ENCODE data around the gene CAVIN3.

The CAVIN3 gene, protein sequence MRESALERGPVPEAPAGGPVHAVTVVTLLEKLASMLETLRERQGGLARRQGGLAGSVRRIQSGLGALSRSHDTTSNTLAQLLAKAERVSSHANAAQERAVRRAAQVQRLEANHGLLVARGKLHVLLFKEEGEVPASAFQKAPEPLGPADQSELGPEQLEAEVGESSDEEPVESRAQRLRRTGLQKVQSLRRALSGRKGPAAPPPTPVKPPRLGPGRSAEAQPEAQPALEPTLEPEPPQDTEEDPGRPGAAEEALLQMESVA

DNA sequence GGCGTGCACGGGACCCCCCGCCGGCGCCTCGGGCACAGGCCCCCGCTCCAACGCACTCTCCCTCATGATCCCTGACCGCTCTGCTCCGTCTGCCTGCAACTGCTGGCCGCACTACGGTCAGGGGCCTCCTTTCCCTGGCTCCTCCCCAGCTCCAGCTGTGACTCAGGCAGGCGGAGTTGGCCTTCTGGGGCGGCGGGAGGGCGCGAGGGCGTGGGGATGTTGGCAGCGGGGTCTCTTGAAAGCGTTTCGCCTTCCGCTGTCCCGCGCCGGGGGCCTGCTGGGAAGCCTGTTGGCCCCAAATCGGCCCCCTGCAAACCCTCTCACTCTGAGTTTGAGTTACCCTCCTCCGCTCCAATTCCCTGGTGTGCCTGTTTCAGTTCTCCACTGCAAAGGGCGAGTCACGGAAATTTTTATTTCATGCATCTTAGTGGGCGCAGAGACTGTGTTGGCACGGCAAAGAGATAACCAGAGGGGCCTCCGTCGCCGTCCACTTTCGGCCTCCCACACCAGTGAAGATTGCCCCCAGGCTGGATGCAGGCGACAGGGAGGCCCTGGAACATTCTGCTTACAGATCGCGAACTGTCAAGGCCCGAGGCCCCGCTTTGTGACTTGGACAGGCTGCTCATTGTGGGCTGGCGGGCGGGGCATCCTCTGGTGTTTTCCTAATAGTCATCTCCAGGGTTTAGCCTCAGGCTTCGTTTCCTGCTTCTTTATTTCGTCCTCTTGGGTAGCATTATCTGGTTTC, at the start of gene CAVIN3:
CAVIN3 (minus strand) TSS at position 91 of the 745 bp plus-strand sequence; CDS start at position 66, 25 bp downstream.
- DNase-seq: peak; percentile 12 to 23
- TF ChIP-seq POLR2A (IDR thresholded peaks at IDR 0.05; ENCODE audit: low read length): no peak
- no peak for TF ChIP-seq GATA1 (IDR thresholded peaks at IDR 0.05; ENCODE audit: low read depth, low read length)

DNA sequence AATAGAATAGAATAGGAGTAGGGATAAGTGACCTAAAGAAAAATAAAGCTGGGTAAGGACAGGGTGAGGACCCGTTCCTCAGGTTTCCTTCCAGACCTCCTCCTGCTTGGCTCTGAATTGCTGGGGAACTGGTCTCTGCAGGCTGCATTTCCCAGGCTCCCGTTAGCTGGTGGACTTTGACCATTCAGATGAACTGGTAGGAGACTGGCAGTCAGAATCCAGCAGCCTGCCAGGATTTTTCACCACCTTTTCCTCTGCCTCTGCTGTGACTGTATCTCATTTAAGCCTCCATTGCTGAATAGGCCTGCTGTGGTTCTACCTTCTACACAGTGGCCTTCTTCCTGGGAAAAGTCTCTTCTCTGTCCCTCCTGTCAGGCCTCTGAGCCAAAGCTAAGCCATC, 45.4 kb upstream of the CAVIN3 start:
- DNase-seq: no peak
- no peak for TF ChIP-seq POLR2A (IDR thresholded peaks at IDR 0.05; ENCODE audit: low read length)
- TF ChIP-seq GATA1 (IDR thresholded peaks at IDR 0.05; ENCODE audit: low read depth, low read length): no peak

DNA sequence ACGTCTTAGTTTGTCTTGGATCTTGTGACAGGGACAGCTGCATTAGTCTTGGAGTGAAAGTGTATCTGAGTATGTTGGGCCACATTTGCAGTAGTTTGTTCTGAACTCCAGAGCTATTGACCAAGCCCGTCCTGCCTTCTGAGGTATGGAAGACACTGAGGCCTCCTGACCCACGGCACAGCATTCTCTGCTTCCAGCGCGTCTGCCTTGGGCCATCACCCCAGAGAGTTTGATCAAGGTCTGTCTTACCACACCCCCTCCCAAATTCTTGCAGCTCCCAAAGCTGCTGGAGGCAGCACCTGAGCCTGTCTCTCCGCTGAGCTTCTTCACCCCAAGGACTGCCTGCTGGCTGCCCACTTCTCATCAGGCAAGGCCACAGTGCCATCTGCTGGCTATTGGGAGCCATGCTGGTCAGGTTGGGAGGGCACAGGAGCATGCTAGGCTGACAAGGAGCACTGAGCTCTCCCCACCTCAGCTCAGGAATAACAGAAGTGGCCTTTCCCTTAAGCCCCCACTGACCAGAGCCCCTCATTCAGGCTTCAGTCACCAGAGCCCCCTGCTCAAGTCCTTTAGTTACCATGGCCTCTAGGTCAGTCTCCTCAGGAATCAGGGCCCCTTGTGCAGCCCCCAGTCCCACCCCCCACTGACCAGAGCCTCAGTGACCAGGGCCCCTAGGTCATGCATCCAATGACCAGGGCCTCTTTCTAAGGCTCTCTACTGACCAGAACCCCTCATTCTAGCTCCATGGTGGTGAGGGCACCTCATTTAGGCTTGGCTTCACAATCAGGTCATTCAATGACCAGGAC, 42.8 kb upstream of the CAVIN3 start:
- no peak for TF ChIP-seq GATA1 (IDR thresholded peaks at IDR 0.05; ENCODE audit: low read depth, low read length)
- no peak for TF ChIP-seq POLR2A (IDR thresholded peaks at IDR 0.05; ENCODE audit: low read length)
- peak; percentile 69 to 78 for DNase-seq

DNA sequence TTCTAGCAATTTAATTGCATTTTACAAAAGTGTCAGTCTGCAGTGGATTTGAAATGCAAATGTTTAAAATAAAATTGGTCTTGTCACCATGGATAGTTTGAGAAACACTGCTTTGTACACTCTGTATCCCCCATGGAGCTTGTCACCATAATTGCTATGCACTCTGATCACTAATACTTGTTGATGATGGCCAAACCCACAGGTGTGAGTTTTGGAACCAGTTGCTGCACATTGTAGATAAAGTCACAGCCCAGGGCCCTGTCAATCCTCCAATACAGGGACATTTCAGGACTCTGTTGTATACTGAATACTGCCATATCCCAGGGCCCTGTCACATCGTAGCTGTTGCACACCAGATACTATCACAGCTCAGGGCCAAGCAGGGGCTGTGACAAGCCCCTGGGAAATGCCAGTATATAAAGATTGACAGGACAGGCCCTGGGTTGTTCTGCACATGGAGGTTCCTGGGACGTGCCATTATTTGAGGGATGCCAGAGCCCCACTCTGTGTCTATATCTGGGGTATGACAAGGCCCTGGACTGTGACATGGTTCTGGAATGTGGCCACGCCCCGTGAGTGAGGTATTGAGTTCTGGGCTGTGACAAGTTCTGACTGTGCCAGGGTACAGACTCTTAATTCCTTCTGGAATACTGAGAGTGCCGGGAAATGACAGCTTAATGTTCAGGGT, 42.0 kb upstream of the CAVIN3 start:
- TF ChIP-seq POLR2A (IDR thresholded peaks at IDR 0.05; ENCODE audit: low read length) (no peak), GATA1 (IDR thresholded peaks at IDR 0.05; ENCODE audit: low read depth, low read length) (no peak)

DNA sequence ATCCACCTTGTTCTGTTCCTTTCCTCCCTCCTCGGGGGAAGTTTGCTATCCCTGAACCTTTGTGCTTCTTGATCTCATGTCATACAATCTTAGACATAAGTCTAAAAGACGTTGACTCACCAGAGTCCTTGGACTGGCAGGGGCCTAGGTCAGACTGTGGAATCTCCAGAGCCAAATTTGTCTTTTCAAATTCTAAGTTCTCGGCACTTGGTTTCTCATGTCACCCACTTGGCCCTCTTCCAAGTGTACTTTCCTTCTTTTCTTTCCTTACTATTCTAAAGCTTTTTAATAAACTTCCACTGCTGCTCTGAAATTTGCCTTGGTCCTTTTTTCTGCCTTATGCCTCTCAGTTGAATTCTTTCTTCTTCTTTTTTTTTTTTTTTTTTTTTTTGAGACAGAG, 39.9 kb upstream of the CAVIN3 start:
- no peak for TF ChIP-seq GATA1 (IDR thresholded peaks at IDR 0.05; ENCODE audit: low read depth, low read length)
- TF ChIP-seq POLR2A (IDR thresholded peaks at IDR 0.05; ENCODE audit: low read length): no peak
- no peak for DNase-seq

More for the DNA sequence above, 42.0 kb upstream of the CAVIN3 start:
- DNase-seq: no peak

DNA sequence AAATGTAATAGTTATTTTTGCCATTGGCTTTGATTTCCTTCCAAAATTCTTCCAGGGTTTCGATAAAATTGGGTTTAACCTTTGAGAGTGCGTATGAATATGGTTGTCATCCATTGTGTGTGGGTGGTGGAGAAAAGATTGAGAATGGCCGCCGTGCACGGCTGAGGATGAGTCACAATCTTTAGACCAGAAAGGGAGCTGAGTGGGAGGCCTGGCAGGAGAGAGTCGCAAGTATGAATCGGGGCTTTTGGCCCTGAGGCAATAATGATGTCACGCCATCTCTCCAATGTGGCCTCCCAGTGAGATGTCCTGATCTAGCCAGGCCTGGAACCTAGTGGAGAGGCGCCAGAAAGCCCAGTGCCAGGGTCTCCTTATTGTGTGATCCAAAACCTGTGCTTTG, 36.9 kb upstream of the CAVIN3 start:
- peak in 1 of 2 experiments; percentile 56 for DNase-seq
- TF ChIP-seq GATA1 (IDR thresholded peaks at IDR 0.05; ENCODE audit: low read depth, low read length): no peak
- no peak for TF ChIP-seq POLR2A (IDR thresholded peaks at IDR 0.05; ENCODE audit: low read length)

DNA sequence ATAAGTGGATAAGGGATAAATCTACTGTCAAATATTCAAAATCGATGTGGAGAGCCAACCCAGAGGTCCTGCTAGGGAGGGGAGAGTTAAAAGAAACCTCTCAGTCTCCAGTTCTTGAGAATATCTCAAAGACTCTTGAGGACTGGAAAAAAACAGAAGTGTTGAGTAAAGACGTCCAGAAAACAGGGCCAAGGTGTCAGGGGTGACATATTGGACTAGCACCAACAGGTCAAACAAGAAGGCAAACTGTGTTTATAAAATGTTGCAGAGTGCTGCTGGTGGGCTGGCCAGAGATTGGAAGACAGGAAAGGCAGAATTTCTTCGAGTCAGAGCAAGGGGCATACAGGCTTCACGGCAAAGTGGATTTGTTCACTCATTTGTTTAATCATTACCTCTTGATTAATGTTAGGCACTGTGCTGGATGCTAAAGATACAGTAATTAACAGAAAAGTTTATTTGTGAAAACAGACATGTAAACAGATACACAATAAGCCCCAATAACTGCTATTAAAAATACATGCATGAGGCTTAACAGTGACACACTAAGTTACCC, 36.3 kb upstream of the CAVIN3 start:
- no peak for DNase-seq

DNA sequence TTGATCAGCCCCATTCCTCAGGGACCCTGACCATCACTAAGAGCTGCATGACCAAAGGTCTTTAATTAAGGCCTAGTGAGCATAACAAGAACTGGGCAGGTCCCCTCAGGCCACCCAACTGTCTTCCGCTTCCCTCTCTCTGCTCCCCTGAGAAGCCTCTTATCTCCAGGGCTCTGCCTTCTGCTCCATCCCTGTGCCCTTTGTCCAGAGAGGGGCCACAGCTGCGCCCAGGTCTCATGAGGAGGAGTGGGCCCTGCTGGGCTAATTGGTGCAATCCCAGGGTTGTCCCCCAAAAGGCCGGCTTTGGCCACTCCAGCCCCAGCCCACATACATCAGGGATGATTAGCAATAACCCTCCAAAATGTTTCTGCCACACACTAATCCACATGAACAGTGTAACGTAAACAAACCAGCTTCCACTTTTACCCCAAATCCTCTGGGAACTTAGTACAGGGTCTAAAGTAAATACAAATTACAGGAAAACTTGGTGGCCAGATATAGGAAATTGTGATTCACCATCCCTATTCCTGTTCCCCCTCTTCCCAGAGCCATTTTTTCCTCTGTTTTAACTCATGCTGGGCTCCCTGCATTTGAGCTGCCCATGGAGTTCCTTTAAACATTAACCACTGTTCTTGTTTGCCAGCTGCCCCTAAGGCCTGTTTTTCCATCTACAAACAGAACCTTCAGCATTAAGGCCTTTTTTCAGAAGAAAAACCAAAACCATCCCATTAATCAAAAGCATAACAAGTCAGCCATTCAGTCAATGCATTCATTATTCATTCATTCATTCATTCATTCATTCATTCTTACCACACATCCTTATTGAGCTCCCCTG, 34.6 kb upstream of the CAVIN3 start:
- no peak for DNase-seq
- TF ChIP-seq POLR2A (IDR thresholded peaks at IDR 0.05; ENCODE audit: low read length) (no peak), GATA1 (IDR thresholded peaks at IDR 0.05; ENCODE audit: low read depth, low read length) (no peak)

More for the DNA sequence above, 36.3 kb upstream of the CAVIN3 start:
- no peak for TF ChIP-seq POLR2A (IDR thresholded peaks at IDR 0.05; ENCODE audit: low read length)
- TF ChIP-seq GATA1 (IDR thresholded peaks at IDR 0.05; ENCODE audit: low read depth, low read length): no peak

DNA sequence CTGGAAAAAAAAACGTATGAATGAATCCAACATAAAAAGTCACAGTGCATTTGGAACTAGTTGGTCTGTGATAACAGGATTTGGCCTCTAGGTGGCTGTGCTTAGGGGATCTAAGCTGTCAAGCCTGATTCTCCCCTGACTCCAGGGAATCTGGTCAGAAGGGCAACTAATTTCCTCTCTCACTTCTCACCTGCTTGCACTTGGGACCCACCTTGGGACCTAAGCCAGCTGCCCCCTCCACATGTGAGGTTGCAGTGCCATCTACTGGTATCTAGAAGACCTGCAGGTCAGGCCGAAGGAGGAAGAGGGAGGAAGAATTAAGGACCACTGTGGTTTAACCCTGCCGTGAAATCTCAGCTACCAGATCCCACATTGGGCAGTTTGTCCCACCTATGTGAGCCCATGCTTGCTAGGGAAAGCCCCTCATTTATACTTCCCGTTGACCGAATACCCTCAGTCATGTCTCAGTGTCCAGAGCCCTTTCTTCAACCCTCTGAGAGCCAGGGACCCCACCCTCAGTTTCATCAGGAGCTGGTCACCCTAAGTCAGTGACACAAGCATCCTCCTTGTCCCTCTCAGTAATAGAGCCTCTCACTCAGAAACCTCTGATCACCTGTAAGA, 33.2 kb upstream of the CAVIN3 start:
- peak; percentile 45 to 72 for DNase-seq
- TF ChIP-seq POLR2A (IDR thresholded peaks at IDR 0.05; ENCODE audit: low read length) (no peak), GATA1 (IDR thresholded peaks at IDR 0.05; ENCODE audit: low read depth, low read length) (no peak)

DNA sequence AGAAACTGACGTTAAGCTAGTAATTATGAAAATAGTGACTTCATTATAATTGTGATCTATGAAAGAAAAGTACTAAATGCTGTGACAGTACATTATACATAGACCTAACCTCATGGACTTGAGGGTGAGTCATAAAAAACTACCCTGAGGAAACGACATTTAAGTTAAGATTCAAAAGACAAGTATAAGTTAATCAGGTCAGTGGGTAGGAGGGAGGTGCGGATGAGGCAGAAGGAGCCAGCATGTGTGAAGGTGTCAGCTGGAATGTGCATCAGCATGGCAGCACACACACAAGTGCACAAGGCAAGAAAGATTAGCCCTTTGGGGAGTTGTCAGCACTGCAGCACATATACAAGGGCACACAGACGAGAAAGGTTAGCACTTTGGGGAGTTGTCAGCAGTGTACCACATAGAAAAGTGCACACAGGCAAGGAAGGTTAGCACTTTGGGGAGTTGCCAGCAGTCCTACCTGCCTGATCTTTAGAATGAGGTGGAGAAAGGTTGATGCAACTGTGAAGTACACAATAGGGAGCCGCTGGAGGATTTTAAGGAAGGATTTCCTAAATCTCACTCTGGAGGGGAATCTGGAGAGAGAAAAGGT, 31.6 kb upstream of the CAVIN3 start:
- no peak for TF ChIP-seq POLR2A (IDR thresholded peaks at IDR 0.05; ENCODE audit: low read length)
- no peak for DNase-seq

DNA sequence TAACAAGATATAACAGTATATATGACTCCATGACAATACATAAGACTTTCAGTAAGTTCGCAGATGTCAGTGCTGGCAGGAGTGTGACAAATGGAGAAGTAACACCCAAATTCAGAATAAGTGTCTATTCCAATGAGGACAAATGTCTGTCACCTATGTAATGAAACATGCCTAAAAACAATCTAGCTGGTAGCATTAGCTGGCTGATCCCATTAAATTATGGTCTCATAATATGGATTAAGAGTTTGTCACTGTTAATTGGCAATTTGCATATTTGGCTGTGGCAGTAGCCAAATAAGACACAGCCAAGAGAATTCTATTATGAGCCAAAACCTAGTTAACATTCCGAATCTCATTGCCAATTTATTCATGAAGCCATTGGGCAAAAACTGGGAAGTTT, 30.2 kb upstream of the CAVIN3 start:
- DNase-seq: no peak
- TF ChIP-seq POLR2A (IDR thresholded peaks at IDR 0.05; ENCODE audit: low read length) (no peak), GATA1 (IDR thresholded peaks at IDR 0.05; ENCODE audit: low read depth, low read length) (no peak)

DNA sequence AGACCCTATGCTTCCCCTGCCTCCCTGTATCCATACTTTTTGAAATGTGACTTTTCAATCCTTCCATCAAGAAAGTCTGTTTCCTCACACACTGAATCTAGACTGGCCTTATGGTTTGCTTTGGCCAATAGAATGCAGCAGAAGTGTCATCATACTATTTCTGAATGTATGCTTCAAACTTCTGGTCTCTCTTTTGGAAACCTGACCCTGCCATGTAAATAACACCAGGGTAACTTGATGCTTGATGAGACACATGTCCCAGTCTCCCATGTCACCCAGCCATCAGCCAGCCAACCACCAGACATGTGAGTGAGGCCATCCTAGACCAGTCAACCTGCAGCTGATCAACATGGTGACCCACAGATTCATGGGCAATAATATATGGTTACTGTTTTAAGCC, 29.7 kb upstream of the CAVIN3 start:
- no peak for DNase-seq
- no peak for TF ChIP-seq POLR2A (IDR thresholded peaks at IDR 0.05; ENCODE audit: low read length)
- no peak for TF ChIP-seq GATA1 (IDR thresholded peaks at IDR 0.05; ENCODE audit: low read depth, low read length)

Measured in erythroblast (primary cell).